ENCODE results near the gene BRD7. TPM values are rescaled to one million over a fixed set of nuclear protein-coding genes. Genes with fewer than 3 reads are reported as not detected.

The BRD7 gene
- total RNA-seq, 1 experiment from 2014 or later = 45.6 TPM

DNA sequence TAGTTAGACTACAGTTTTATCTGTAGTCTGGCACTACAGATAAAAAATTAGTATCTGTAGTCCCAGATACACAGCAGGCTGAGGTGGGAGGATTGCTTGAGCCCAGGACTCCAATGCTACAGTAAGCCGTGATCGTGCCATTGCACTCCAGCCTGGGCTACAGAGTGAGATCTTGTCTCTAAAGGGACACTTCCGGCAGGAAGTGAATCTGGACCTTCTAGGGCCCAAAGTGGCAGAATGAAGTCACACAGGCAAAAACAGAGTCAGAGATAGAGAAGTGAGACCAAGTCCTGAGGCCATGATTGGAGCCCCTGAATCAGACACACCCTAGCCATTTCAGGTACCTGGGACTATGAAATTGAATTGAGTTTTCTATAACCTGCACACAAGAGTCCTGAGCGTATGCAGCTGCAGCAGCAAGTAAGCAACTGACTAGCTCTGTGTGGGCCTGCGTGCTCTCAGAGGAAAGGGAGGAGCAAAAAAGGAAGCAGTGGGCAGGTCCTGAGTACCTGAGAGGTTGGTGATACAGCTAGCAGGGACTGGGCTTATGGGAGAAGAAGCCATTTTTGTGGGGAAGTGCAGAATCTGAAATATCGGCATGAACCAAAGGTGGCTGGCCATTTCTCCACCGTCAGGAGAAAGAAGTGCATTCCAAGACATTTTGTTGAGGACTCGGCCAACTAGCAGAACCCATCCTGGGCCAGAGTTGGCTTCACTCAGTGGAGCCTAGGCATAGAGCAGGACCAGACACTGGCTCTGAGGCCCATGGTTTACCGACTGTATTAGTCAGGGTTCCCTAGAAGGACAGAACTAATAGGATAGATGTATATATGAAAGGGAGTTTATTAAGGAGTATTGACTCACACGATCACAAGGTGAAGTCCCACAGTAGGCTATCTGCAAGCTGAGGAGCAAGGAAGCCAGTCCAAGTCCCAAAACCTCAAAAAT, 27.2 kb upstream of the BRD7 start:
- in situ Hi-C loops (cut with HindIII; ENCODE audit: low pct_unique_long_range_greater_than_20kb, low sequenced_read_pairs) (no loop called here), intact Hi-C loops (cut with micrococcal nuclease; ENCODE audit: unreplicated experiment) (no loop called here)
- no peaks in the 10 kb centered on the region for H3K9me3 ChIP-seq (ENCODE audit: control insufficient read depth, insufficient read depth, low read depth, low read length)
- DNase-seq (ENCODE audit: low read depth, low spot score) (no peak), ATAC-seq (no peak)
- no peak overlapping the region for H3K27ac ChIP-seq (ENCODE audit: low read length)
- H3K4me1 ChIP-seq (ENCODE audit: control insufficient read depth, insufficient read depth, low read length) = no peaks in the 10 kb centered on the region
- POLR2A ChIA-PET = no interaction called here
- CTCF ChIA-PET = interaction anchor here (0.5 kb wide), 1 partner anchor 249 kb away, joined by 3 read pairs; no protein-coding TSS in a partner anchor
- TF ChIP-seq SIN3A (IDR thresholded peaks at IDR 0.05; ENCODE audit: borderline replicate concordance, insufficient read depth, low read depth, low read length) (no peak), POLR2AphosphoS5 (IDR thresholded peaks at IDR 0.05; ENCODE audit: low read depth, low read length) (no peak), TCF7L2 (IDR thresholded peaks at IDR 0.05; ENCODE audit: low read depth, low read length) (no peak)
- TF ChIP-seq, protein P1, sequence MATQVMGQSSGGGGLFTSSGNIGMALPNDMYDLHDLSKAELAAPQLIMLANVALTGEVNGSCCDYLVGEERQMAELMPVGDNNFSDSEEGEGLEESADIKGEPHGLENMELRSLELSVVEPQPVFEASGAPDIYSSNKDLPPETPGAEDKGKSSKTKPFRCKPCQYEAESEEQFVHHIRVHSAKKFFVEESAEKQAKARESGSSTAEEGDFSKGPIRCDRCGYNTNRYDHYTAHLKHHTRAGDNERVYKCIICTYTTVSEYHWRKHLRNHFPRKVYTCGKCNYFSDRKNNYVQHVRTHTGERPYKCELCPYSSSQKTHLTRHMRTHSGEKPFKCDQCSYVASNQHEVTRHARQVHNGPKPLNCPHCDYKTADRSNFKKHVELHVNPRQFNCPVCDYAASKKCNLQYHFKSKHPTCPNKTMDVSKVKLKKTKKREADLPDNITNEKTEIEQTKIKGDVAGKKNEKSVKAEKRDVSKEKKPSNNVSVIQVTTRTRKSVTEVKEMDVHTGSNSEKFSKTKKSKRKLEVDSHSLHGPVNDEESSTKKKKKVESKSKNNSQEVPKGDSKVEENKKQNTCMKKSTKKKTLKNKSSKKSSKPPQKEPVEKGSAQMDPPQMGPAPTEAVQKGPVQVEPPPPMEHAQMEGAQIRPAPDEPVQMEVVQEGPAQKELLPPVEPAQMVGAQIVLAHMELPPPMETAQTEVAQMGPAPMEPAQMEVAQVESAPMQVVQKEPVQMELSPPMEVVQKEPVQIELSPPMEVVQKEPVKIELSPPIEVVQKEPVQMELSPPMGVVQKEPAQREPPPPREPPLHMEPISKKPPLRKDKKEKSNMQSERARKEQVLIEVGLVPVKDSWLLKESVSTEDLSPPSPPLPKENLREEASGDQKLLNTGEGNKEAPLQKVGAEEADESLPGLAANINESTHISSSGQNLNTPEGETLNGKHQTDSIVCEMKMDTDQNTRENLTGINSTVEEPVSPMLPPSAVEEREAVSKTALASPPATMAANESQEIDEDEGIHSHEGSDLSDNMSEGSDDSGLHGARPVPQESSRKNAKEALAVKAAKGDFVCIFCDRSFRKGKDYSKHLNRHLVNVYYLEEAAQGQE (IDR thresholded peaks at IDR 0.05; ENCODE audit: insufficient read depth in 1 of 2, low read depth in 2 of 2, low read length in 1 of 2) = no peak
- TF ChIP-seq, protein P2, sequence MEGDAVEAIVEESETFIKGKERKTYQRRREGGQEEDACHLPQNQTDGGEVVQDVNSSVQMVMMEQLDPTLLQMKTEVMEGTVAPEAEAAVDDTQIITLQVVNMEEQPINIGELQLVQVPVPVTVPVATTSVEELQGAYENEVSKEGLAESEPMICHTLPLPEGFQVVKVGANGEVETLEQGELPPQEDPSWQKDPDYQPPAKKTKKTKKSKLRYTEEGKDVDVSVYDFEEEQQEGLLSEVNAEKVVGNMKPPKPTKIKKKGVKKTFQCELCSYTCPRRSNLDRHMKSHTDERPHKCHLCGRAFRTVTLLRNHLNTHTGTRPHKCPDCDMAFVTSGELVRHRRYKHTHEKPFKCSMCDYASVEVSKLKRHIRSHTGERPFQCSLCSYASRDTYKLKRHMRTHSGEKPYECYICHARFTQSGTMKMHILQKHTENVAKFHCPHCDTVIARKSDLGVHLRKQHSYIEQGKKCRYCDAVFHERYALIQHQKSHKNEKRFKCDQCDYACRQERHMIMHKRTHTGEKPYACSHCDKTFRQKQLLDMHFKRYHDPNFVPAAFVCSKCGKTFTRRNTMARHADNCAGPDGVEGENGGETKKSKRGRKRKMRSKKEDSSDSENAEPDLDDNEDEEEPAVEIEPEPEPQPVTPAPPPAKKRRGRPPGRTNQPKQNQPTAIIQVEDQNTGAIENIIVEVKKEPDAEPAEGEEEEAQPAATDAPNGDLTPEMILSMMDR (IDR thresholded peaks at IDR 0.05) = no peak
- no peak overlapping the region for H3K4me3 ChIP-seq (ENCODE audit: low read depth in 2 of 2, low read length in 2 of 2)
- no peaks in the 10 kb centered on the region for H3K27me3 ChIP-seq (ENCODE audit: control insufficient read depth, insufficient read depth, low read length)
- no TSS peak for BruUV-seq (replicated peaks)
- no peaks in the 10 kb centered on the region for H3K36me3 ChIP-seq (ENCODE audit: control insufficient read depth, insufficient read depth, low read length)

DNA sequence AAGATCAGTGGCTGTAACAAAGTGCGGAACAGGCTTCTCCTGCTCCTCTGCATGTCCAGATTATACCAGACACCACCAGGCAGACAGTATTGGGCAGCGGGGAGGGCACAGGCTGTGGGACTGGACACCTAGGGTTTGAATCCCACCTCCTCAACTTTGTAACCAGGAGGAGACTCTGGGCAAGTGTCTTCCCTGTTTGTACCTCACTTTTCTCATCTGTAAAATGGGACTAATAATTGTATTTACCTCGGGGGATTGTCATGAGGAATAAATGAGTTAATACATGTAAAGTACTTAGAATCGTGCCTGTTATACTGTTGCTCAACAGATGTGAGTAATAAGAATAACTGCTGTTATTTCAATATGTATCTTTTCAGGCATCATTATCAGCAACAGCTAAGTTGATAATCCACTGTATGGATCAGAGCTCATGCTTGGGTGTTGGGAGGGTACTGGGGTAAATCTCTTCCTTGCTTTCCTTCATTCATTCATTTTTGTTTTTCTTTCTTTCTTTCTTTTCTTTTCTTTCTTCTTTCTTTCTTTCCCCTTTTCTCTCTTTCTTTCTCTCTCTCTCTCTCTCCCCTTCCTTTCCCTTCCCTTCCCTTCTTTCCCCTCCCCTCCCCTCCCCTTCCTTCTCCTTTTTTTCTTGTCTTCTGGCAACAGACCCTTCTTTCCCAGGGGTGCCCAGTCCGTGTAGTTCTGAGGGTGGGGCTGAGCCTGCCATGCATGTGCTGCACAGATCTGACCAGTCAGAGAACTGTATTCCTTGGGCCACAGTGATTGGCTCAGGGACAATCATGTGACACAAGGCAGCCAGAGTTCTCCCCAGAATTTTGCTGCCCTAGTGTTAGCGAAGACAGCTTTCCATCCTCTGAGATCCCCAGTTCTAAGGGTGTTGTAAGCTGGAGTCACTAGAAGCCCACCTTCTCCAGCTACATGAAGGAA, 25.3 kb upstream of the BRD7 start:
- intact Hi-C loops (cut with micrococcal nuclease; ENCODE audit: unreplicated experiment) = no loop called here
- ATAC-seq (no peak), DNase-seq (ENCODE audit: low read depth, low spot score) (no peak)
- no peak overlapping the region for H3K27ac ChIP-seq (ENCODE audit: low read length)
- no peaks in the 10 kb centered on the region for H3K36me3 ChIP-seq (ENCODE audit: control insufficient read depth, insufficient read depth, low read length)
- in situ Hi-C loops (cut with HindIII; ENCODE audit: low pct_unique_long_range_greater_than_20kb, low sequenced_read_pairs) = no loop called here
- no peaks in the 10 kb centered on the region for H3K4me1 ChIP-seq (ENCODE audit: control insufficient read depth, insufficient read depth, low read length)
- no peaks in the 10 kb centered on the region for H3K27me3 ChIP-seq (ENCODE audit: control insufficient read depth, insufficient read depth, low read length)
- H3K4me3 ChIP-seq (ENCODE audit: low read depth in 2 of 2, low read length in 2 of 2) = no peak overlapping the region
- CTCF ChIA-PET = no interaction called here
- H3K9me3 ChIP-seq (ENCODE audit: control insufficient read depth, insufficient read depth, low read depth, low read length) = no peaks in the 10 kb centered on the region
- TF ChIP-seq, protein P2 (IDR thresholded peaks at IDR 0.05) = no peak
- no peak for TF ChIP-seq POLR2AphosphoS5 (IDR thresholded peaks at IDR 0.05; ENCODE audit: low read depth, low read length)
- TF ChIP-seq SIN3A (IDR thresholded peaks at IDR 0.05; ENCODE audit: borderline replicate concordance, insufficient read depth, low read depth, low read length) = no peak
- TF ChIP-seq TCF7L2 (IDR thresholded peaks at IDR 0.05; ENCODE audit: low read depth, low read length) = no peak
- TF ChIP-seq, protein P1 (IDR thresholded peaks at IDR 0.05; ENCODE audit: insufficient read depth in 1 of 2, low read depth in 2 of 2, low read length in 1 of 2) = no peak
- no TSS peak for BruUV-seq (replicated peaks)
- POLR2A ChIA-PET = no interaction called here
